Measurements from ENCODE around the gene USP35.

- TF ChIP-seq CTCF (conservative IDR thresholded peaks at IDR 0.05 in 1 of 2, IDR thresholded peaks at IDR 0.05 in 1 of 2; ENCODE audit: low read depth in 1 of 2, low read length in 2 of 2) (no peak), EZH2 (IDR thresholded peaks at IDR 0.05; ENCODE audit: low read length, missing control alignments) (no peak)
These were observed 19.8 kb downstream of the USP35 start for GRCh38 chr11:78208257-78209165.

All from fibroblast of lung (primary cell).